HG03378 (cell line): ENCODE measurements around the gene KLHL25.

Source experiments
- ATAC-seq: cut with Tn5 transposase; IDR thresholded peaks from one replicate; pipeline ENCODE4 v1.9.1; 2021; ENCODE audit warnings: mild to moderate bottlenecking, moderate library complexity; ENCODE audit not compliant: unreplicated experiment

KLHL25 gene

GRCh38 chr15:85762039-85762755 lies 32.5 kb downstream of the KLHL25 start:
- ATAC-seq: no peak

GRCh38 chr15:85761635-85762034 lies 33.1 kb downstream of the KLHL25 start:
- no peak for ATAC-seq

DNA sequence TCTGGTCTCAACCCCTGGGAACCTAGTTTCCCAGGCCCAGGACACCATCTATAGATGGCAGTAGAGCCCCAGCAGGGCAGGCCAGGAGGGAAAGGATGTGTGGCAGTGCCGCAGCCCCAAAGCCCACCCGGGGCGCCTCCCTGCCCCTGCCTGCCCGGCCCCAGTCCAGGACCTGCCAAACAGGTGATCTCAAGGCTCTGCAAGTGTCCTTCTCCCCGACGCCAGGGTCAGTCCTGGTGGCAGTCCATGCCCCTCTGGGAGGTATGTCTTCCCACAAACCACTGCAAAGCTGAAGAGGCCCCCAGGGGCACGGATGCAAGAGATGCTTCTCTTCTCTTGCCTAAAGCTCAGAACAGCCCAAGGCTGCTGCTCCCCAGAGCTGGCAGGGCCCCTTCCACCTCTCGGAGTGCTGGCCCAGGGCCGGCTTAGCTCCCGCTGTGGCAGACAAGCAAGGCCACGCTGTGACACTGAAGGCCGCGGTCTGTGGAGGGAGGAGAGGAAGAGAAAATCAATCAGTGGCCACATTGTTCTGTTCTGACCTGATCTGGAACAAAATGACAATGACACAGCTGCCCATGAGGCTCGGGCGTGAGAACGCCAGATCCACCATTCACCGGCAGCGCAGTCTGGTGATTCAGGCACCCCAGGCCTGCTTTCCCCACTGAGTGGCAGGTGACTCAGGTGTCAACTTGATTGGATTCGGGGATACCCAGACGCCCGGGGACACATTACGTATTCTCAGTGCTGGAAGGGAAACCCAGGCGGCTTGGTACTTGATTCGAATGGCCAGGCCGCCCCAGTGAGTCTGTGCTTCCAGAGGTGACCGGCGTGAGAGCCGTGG lies 34.0 kb downstream of the KLHL25 start:
- no peak for ATAC-seq

- ATAC-seq: no peak
Observed at GRCh38 chr15:85760049-85760448, 34.7 kb downstream of the KLHL25 start.

DNA sequence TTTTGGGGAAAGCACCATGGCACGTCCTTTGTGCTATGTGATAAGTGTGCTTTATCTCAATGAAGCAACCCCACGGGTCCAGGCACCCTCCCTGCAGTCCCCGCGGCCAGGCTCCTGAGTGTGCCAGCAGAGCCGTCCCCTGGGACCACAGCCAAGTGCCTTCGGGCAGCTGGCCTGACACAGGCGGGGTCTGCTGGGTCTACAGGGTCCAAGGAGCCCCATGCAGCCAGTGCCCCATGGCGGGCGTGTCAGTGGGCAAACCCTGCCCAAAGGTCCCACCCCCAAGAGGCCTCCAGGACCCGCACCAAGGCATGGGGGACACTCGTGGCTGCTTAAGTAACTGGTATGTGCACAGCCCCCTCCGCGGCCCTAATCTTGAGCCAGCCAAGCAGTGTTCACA lies 35.3 kb downstream of the KLHL25 start:
- no peak for ATAC-seq

DNA sequence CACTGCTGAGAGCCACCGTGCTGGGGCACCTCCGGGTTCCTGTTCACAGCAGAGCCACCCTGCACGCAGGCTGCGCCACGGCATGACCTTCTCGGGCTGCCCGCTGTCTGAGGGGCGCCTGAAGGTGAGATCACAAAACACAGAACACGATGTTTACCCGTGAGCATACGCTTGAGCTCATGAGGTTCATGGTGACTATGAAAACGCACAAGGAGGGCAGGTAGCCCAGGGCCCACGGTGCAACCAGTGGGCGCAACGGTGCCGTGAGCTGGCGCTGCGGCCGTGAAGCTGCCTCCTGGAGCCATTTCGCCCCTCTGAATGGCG lies 36.1 kb downstream of the KLHL25 start:
- no peak for ATAC-seq

DNA sequence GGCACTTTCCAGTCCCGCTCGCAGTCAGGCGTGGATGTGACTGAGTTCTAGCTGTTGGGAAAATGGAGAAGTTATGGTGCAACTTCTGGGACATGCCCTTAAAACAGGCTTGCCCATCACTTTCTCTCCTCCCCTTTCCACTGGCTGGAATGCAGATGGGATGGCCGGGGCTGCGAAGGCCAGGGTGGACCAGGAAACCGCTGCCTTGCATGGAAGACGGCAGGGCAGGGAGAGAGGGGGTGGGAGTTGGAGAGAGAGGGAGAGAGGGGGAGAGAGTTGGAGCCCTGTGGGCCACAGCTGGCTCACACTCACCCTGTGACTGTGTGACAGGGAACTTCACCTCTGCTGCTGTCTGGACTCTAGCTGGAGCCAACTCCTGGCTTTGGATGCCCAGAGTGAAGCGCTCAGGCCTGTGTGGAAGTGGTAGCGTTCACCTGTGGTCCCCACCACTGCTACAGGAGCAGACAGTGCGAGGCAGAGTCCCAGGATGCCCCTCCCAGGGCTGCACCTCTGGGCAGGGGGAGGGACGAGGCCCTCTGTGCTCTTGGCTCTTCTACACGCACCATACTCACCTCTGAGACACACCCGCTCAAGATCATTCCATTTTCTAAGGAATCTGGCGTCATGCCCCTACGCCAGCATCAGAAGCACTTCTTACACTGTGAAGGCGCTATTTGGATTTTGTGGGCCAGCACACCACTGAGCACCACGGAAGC lies 36.6 kb downstream of the KLHL25 start:
- no peak for ATAC-seq

DNA sequence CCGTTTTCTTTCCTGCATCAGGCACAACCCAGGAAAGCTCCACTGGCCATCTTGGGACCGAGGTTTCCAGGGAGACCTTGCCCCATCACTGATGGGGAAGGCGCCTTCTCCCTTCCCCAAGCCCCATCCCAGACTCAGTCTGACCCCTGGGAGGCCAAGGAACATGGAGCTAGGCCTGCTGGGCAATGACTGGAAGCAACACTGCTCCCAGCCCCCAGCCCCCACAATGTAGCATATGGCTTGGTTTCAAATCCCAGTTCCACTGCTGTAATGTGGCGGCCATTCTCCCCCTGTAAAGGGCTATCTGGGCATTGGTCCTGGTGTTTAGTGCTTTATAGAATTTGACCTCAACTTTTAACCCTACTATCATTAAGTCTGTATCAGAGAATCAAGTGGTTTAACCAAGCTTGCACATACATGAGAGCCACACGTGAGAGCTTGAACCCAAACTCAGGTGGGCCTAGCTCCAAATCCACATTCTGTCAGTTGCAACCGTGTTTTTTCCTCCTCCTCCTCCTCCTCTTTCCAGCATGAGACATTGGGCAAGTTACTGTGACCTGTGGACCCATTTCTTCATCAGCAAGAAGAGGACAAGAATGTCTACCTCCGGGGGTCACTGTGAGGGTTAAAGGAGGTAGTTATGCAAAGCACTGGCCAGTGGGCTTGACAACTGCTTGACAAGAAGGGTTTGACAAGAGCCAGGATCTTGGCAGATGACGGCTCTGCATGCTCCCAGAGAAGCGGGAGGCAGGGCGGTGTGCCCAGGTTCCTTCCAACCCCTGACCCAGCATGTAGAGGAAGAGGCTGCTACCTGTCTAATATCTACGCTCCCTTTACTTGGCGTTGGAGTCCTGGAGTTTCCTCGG lies 37.4 kb downstream of the KLHL25 start:
- no peak for ATAC-seq

DNA sequence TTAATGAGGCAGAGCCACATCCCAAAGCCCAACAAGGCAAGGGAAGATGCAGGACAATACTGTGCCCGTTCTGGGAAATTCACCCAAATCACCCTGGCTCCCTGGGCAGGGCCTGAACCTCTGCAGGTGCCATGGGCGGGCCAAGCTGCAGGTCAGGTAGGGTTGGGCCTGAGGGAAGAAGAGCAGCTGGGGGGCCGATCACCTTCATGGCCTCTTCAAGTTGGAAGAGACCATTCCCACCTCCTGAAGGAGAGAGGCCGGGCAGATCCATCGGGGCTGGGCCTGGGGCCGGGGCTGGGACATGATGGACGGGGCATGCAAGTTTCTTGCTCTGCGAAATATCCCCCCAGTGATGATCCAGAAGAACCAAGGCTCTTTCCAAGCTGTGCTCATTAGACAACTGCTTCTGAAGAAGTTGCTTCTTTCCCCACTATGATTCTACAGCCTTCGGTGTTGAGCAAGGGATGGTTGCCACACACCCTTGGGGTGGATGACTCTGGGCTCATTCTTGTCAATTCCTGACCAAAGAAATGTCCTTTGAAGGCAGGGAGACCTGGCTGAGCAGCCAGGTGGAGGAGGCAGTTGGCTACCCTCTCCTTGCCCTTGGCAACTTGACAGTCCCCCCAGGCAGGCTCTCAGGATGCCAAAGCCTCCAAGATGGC lies 38.2 kb downstream of the KLHL25 start:
- ATAC-seq: no peak

DNA sequence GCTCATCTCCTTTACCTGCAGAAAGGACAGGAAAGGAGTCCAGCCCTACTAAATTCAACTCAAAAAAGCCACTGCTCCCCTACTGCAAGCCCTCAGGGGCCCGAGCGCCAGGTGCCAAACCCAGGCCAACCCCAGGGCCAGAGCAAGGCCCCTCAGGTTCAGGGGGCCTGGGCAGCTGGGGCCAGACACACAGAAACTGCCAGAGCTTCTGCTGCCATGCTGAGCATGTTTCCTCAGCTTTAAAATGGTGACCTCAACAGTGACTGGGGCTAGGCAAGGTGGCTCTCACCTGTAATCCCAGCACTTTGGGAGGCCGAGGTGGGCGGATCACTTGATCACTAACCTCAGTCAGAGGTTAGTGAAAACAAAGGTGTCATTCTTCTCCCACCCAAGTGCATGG lies 38.8 kb downstream of the KLHL25 start:
- ATAC-seq: no peak

- ATAC-seq: no peak
Observed at GRCh38 chr15:85755471-85755870, 39.3 kb downstream of the KLHL25 start.

- no peak for ATAC-seq
Observed at GRCh38 chr15:85754989-85755388, 39.7 kb downstream of the KLHL25 start.

DNA sequence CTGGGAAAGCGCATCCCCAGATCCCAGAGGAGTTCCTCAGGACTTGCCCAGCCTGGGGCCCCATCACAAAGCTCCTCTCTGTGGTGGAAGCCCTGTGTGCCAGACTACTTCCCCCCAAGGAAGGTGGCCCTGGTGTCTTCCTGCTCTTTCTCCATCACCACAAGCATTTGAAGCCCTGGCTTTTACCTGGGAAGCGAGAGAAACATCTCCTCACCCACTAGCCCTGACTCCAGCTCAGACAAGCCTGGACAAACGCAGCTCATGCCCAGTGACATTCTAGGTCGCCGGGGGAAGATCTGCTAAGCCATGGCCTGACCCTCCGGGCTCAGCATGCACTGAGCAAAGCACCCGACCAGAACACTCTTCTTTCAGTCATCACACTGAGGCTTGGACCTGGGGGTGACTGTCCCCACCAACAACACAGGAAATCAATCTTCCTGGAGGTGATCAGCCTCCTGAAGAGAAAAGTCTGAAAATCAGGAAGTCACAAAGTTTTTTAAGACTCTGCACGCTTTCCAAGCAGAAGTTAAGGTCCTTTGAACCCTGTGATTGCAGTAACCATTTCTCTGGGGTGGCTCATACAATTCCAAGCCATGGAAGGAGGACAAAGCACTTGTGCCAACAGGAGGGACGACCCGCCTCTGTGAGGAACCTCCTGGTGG lies 40.8 kb downstream of the KLHL25 start:
- ATAC-seq: no peak

DNA sequence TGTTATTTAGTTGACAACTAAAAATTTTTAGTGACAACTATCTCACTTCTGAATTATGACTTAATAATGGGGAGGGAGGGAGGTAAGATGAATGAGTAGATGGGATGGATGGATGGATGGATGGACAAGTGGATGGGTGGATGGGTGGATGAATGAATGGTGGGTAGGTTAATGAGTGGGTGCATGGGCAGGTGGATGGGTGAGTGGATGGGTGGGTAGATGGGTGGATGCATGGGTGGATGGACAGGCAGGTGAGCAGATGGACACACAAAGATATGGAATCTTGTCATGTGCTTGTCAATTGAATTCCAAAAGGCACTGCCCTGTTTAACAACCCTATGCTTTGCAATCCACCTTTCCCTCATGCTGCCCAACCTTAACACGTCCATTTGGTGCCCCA lies 41.5 kb downstream of the KLHL25 start:
- no peak for ATAC-seq

DNA sequence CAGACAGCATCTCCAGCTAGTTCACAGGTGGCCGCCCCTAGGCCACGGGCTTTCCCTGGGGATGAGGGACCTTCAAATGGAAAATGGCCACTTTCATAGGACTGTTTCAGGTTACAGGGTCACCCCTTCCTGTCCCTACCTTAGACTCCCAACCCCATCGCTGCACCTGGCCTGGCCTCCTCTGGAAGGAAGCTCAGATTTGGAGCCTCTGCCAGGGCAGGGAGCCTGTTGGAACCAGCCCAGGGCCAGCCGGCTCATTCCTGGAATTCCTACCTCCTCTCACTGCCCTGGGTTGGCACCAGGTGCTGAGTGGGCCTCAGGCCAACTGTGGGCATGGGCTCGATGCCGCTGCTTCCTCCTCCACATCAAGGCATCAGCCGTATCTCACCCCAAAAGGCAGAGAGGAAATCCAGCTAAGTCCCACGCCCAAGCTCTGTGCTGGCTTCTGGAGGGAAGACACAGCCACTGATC lies 42.2 kb downstream of the KLHL25 start:
- no peak for ATAC-seq

- ATAC-seq: no peak
Observed at GRCh38 chr15:85752124-85752475, 42.6 kb downstream of the KLHL25 start.

GRCh38 chr15:85751291-85752123 lies 43.2 kb downstream of the KLHL25 start:
- no peak for ATAC-seq

- ATAC-seq: no peak
Observed at GRCh38 chr15:85750319-85751290, 44.1 kb downstream of the KLHL25 start.
